Esophagus muscularis mucosa (tissue), 4 donors: ENCODE data around the gene NFKBIL1.

Source experiments
- CTCF ChIP-seq, 3 experiments: fragments of 200-600 bp in 2 of 3; fragments of 450-650 bp in 1 of 3; sonication (generic) in 2 of 3; IDR thresholded peaks; one replicate each; pipeline ENCODE4 v1.5.1; 2017 to 2019; ENCODE audit warnings: antibody characterized with exemption in 3 of 3, mild to moderate bottlenecking in 2 of 3, moderate library complexity in 1 of 3
- EP300 ChIP-seq: sonication (generic); formaldehyde crosslinking; IDR thresholded peaks from one replicate; pipeline ENCODE4 v1.6.1; 2017; ENCODE audit warnings: antibody characterized with exemption
- POLR2A ChIP-seq: fragments of 450-650 bp; IDR thresholded peaks from one replicate; pipeline ENCODE4 v1.6.1; 2017; ENCODE audit warnings: antibody characterized with exemption, moderate library complexity, mild to moderate bottlenecking, low read depth
- POLR2AphosphoS5 ChIP-seq, 2 donors: sonication (generic); formaldehyde crosslinking; IDR thresholded peaks; one replicate each; pipeline ENCODE4 v1.6.1; 2017; ENCODE audit warnings: antibody characterized with exemption in 2 of 2

GRCh38 chr6:31607317-31607716 is 59.9 kb downstream of the NFKBIL1 start:
- TF ChIP-seq CTCF (IDR thresholded peaks at IDR 0.05), result no peak
- TF ChIP-seq POLR2AphosphoS5 (IDR thresholded peaks at IDR 0.05), result no peak
- no peak for TF ChIP-seq EP300
- TF ChIP-seq POLR2A, result no peak
